GM21825 (cell line): ENCODE data around the gene ACP7.

Experiments used
- ATAC-seq: cut with Tn5 transposase; IDR thresholded peaks from one replicate; pipeline ENCODE4 v1.9.1; 2021; ENCODE audit warnings: mild to moderate bottlenecking, moderate library complexity; ENCODE audit not compliant: unreplicated experiment

ACP7 gene

GRCh38 chr19:39146091-39146490 lies 61.9 kb downstream of the ACP7 start:
- no peak for ATAC-seq

- ATAC-seq, result no peak
Measured at GRCh38 chr19:39146686-39147450, 62.7 kb downstream of the ACP7 start.

GRCh38 chr19:39147480-39147879 lies 63.3 kb downstream of the ACP7 start:
- no peak for ATAC-seq

- no peak for ATAC-seq
Measured at GRCh38 chr19:39148939-39149529, 64.9 kb downstream of the ACP7 start.

- ATAC-seq, result no peak
Measured at GRCh38 chr19:39150235-39150634, 66.1 kb downstream of the ACP7 start.

GRCh38 chr19:39150807-39151600 lies 66.8 kb downstream of the ACP7 start:
- no peak for ATAC-seq

- ATAC-seq, result no peak
Measured at GRCh38 chr19:39152066-39152465, 67.9 kb downstream of the ACP7 start.

- ATAC-seq, result no peak
Measured at GRCh38 chr19:39154100-39154628, 70.0 kb downstream of the ACP7 start.

GRCh38 chr19:39154629-39155100 lies 70.5 kb downstream of the ACP7 start:
- ATAC-seq, result no peak

GRCh38 chr19:39155114-39155700 lies 71.0 kb downstream of the ACP7 start:
- ATAC-seq, result no peak

- no peak for ATAC-seq
Measured at GRCh38 chr19:39155741-39156140, 71.6 kb downstream of the ACP7 start.

- ATAC-seq, result no peak
Measured at GRCh38 chr19:39156326-39157230, 72.4 kb downstream of the ACP7 start.

GRCh38 chr19:39157275-39157996 lies 73.3 kb downstream of the ACP7 start:
- no peak for ATAC-seq

- ATAC-seq, result no peak
Measured at GRCh38 chr19:39157997-39158389, 73.8 kb downstream of the ACP7 start.

- ATAC-seq, result no peak
Measured at GRCh38 chr19:39158646-39159260, 74.6 kb downstream of the ACP7 start.

- no peak for ATAC-seq
Measured at GRCh38 chr19:39160523-39160861, 76.3 kb downstream of the ACP7 start.
